Measurements from ENCODE around the gene FADS3.

DNA sequence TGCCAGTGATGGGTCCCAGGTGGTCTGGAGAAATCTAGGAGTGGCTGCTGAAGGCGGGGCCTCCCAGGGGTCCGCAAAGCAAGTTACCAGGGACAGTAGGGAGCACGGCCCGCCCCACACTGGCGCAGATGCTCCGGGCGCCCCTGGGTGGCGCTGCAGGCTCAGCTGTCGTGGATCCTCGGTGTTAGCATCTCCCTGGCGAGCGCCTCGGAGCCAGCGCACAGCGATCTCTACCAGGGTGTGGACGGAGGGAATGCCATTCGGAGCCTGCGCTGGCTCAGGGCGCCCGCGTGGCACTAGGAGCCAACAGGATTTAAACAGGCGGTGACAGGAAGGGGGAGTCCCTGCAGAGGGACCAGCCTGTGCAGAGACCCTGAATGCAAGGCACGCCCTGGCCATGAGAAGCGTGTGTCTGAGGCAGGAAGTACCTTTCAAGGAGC lies 20.2 kb downstream of the FADS3 start:
- TF ChIP-seq ZNF274 (IDR thresholded peaks at IDR 0.05; ENCODE audit: low read depth, low read length) (no peak), YY1 (IDR thresholded peaks at IDR 0.05; ENCODE audit: insufficient read depth, insufficient read length) (no peak), SUZ12 (IDR thresholded peaks at IDR 0.05; ENCODE audit: extremely low read depth, insufficient read depth, insufficient read length) (no peak)

Measured in NT2/D1 (cell line).